HG03064 (cell line): ENCODE measurements around the gene AGAP2.
"Not testable (repeated sequence)": the region's sequence is repeated elsewhere in the genome, so short reads cannot be mapped to it uniquely, and the experiment has no call there.

Experiments
- ATAC-seq: cut with Tn5 transposase; IDR thresholded peaks from one replicate; pipeline ENCODE4 v1.9.1; 2021; ENCODE audit warnings: low read depth; ENCODE audit not compliant: unreplicated experiment

The AGAP2 gene

DNA sequence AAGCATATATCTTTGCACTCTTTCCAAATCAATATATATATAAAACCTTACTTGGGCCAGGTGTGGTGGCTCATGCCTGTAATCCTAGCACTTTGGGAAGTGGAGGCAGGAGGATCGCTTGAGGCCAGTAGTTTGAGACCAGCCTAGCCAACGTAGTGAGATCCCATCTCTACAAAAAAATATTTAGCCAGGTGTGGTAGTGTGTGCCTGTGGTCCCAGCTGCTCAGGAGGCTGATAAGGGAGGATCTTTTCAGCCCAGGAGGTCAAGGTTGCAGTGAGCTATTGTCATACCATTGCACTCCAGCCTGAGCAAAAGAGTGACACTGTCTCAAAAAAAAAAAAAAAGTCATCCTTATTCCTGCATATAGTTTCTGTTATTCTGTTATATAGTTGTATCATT lies 30.2 kb downstream of the AGAP2 start:
- no peak for ATAC-seq

DNA sequence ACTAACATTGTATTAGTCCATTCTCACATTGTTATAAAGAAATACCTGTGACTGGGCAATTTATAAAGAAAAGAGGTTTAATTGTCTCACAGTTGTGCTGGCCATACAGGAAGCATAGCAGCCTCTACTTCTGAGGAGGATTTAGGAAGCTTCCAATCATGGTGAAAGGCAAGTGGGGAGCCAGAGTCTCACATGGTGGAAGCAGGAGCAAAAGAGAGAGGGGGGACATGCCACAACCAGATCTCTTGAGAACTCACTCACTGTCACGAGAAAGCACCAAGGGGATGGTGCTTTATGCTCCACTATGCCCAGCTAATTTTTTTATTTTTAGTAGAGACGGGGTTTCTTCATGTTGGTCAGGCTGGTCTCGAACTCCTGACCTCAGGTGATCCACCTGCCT lies 31.3 kb downstream of the AGAP2 start:
- ATAC-seq, result no peak

DNA sequence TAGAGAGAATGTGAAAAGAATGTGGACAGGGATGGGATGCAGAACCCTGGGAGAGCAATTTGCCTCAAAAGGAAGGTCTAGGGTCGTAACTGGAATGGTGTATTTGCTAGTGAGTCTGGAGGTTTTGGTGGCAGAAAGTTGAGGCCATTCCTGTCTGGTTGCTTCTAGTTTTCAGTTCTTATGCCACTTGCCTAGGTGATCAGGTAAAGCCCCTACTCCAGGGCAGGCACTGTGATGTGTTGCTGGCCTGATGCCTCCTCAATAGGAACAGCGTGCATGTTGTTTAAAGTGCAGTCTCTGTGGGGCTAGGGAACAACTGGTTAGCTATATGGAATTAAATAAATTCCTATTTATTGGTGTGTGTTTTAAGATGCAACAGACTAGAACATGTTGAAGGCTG lies 38.2 kb downstream of the AGAP2 start:
- ATAC-seq, result no peak

DNA sequence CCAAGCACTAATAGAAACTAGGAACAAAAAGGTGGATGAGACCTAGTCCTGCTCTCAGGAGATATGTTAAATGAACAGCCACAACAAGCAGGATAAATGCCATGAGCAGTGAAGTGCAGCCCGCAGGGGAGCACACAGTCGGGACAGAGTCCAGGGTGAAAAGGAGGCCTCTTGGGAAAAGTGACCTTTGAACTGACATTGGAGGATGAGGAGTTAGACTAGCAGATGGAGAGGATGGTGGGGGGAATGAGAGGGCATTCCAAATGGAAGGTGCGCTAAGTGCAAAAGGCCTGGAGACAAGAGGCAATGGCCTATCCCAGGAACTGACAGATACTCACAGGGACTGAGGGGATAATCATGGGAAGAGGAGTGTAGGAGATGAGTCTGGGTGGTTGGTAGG lies 40.1 kb downstream of the AGAP2 start:
- no peak for ATAC-seq

DNA sequence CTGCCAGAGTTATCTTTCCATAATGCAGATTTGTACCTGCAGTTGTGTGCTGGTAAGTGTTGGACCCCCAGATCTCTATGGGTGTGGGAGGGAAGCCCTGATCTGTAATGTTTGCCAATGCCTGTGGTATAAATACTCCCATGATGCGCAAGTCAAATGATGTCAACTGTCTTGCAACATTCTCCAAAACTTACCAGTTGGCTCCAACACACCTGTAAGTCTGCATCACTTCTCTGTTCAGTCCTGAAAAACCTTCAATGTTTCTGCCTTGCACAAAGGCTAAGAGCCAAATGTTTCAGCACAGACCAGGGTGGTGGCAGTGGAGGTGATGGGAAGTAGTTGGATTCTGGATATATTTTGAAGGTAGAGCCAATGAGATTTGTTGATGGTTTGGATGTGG lies 41.5 kb downstream of the AGAP2 start:
- ATAC-seq, result no peak

DNA sequence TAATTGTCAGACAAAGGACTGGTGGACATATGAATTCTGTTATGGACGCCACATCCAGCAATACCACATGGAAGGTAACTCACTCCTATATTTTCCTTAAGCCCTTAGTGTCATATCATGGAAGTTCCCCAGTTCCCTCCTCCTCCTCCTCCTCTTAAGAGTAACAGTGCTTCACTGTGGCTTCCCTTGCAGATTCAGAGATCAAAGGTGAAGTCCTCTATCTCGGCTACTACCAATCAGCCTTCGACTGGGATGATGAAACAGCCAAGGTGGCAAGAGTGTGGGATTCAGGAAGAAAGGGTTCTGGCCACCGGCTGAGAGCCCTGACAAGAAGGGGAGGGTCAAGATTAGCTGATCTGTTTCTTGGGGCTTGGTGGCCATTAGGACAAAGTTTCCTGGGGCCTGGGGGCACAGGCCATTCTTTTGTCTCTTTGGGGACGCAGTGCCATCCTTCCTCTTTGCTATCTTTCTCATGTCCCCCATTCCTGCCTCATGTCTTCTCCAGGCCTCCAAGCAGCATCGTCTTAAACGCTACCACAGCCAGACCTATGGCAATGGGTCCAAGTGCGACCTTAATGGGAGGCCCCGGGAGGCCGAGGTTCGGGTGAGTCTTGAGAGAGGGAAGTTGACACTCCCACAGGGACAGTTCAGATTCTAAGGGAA lies 42.6 kb downstream of the AGAP2 start:
- no peak for ATAC-seq

DNA sequence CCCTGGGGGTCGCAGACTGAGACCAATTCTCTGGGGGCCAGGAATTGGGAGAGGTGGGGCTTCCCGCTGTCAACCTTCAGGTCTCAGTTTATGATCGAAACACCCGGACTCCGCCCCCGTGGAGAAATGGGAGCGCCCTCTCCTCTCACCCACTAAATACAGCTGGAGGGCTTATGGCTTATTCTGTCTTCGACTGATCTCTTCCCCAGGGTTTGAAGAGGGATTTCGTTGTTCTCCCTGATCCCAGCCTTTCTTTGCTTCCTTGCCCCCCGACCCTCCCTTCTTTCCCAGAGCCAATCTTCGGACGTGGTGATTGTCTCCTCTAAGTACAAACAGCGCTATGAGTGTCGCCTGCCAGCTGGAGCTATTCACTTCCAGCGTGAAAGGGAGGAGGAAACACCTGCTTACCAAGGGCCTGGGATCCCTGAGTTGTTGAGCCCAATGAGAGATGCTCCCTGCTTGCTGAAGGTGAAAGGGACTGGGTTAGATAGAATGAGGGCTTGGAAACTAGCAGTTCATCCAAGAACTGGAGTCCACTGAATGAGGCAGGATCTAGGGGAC lies 44.0 kb downstream of the AGAP2 start:
- ATAC-seq, result no peak

DNA sequence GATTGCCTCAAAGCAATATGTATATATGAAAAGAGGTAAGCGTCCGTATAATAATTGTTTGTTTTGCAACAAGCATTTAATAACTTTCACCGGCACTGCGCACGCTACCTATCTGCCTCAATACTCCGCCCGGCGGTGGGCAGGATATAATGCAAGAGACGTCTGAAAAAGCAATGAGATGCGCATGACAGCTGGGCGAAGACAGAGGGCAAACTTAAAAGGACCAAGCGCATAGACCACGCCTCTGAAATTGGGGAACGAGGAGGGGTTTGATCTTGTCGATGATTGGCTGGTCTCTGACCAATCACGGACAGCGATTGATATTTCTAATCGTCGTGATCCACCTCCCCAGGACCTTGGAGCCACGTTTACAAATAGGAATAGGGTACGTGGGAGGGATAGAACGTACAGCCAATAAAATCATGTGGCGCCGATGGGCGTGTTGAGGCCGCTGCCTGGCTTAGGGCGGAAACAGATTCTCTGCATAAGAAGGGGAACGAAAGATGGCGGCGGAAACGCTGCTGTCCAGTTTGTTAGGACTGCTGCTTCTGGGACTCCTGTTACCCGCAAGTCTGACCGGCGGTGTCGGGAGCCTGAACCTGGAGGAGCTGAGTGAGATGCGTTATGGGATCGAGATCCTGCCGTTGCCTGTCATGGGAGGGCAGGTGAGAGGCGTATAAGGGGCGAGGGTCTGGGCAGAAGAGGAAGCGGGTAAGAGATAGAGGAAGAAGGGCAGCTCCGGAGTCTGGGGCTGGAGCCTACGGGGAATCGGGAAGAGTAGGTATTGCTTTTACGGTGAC lies 44.7 kb downstream of the AGAP2 start, which contains the start of gene OS9:
OS9 (plus strand) TSS at position 474 of the 800 bp plus-strand sequence; CDS start at position 504, 30 bp downstream.
- peak; percentile 98 for ATAC-seq

DNA sequence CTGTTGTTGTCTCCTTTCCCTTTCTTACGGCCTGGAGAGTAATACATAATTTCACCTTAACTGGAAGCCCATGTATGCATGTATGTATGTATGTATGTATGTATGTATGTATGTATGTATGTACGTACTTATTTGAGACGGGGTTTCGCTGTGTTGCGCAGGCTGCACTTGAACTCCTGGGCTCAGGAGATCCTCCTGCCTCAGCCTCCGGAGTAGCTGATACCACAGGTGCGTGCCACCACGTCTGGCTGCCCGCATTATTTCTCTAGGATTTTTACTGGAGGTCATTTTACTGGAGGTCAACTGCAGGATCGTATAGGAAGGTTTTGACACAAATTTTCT lies 45.3 kb downstream of the AGAP2 start:
- ATAC-seq, result no peak

DNA sequence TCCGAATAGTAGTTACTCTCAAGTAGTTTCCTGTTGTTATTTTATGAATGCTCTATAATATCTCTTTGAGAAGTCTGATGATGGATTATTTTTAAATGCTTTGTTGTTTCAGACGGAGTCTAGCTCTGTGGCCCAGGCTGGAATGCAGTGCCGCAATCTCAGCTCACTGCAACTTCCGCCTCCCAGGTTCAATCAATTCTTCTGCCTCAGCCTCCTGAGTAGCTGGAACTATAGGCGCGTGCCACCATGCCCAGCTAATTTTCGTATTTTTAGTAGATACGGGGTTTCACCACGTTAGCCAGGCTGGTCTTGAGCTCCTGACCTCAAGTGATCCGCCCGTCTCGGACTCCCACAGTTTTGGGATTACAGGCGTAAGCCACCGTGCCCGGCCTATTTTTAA lies 46.0 kb downstream of the AGAP2 start:
- ATAC-seq, result no peak

DNA sequence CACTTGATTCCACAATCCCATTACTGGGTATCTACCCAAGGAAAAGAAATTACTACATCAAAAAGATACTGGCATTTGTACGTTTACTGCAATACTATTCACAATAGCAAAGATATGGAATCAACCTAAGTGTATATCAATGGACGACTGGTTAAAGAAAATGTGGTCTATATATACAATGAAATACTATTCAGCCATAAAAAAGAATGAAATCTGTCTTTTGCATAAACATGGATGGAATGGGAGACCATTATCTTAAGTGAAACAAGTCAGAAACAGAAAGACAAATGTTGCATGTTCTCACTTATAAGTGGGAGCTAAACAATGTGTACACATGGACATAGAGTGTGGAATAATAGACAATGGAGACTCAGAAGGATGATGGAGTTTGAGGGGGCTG lies 49.6 kb downstream of the AGAP2 start:
- no peak for ATAC-seq

DNA sequence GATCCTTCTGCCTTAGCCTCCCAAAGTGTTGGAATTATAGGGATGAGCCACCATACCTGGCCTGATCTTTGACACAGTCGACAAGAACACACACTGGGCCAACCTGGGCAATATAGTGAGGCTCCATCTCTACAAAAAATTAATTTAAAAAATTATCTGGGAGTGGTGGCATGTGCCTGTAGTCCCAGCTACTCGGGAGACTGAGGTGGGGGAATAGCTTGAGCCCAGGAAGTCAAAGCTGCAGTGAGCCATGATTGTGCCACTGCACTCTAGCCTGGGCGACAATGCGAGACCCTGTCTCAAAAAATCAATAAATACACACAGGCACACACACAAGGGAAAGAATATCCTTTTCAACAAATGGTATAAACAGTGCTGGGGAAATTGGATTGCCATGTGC lies 50.7 kb downstream of the AGAP2 start:
- no peak for ATAC-seq

DNA sequence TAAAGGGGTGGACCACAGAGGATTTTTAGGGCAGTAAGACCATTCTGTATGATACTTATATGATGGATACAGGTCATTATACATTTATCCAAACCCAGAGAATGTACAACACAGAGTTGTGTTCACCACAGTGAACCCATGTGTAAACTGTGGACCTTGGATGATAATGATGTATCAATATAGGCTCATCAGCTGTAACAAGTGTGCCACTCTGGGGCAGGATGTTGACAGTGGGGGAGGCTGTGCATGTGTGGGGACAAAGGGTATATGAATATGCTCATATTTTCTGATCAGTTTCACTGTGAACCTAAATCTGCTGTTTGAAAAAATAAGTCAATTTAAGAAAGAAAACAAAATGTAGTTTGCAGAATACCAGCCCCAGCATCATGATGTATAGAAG lies 58.8 kb downstream of the AGAP2 start:
- no peak for ATAC-seq

DNA sequence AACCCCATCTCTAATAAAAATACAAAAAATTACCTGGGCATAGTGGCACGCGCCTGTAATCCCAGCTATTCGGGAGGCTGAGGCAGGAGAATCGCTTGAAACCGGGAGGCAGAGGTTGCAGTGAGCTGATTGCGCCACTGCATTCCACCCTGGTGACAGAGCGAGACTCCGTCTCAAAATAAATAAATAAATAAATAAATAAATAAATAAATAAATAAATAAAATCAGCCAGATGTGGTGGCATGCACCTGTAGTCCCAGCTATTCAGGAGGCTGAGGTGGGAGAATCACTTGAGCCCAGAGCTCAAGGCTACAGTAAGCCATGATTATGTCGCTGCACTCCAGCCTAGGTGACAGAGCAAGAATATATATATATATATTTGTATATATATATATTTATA lies 60.6 kb downstream of the AGAP2 start:
- not testable (repeated sequence) for ATAC-seq

DNA sequence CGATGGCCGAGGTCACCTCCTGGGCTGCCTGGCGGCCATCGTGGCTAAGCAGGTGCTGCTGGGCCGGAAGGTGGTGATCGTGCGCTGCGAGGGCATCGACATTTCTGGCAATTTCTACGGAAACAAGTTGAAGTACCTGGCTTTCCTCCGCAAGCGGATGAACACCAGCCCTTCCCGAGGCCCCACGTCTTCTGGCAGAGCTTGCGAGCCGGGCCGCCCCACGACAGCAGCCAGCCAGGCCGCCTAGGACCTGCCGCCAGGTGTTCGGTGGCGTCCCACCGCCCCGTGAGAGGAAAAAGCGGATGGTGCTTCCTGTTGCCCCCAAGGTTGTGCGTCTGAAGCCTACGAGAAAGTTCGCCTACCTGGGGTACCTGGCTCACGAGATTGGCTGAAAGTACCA lies 63.9 kb downstream of the AGAP2 start:
- no peak for ATAC-seq
